Retinal pigment epithelial cell (primary cell): ENCODE data around the gene ECT2L.

Experiments
- DNase-seq: peaks from one replicate; pipeline ENCODE4 v3.0.0-alpha.2; 2010; ENCODE audit warnings: low read depth
- H3K4me3 ChIP-seq: 2 replicates; pipeline ENCODE4 v1.5.1; 2011; ENCODE audit warnings: mild to moderate bottlenecking, low read length, control low read depth, moderate library complexity
- TF ChIP-seq, protein P1 (sequence below): conservative IDR thresholded peaks from 2 replicates; pipeline ENCODE4 v1.5.1; 2011; ENCODE audit warnings: low read depth, low read length, control low read depth, inconsistent platforms

ECT2L gene

GRCh38 chr6:138873191-138873590 lies 77.3 kb downstream of the ECT2L start:
- no peak overlapping the region for H3K4me3 ChIP-seq
- TF ChIP-seq, protein P1, sequence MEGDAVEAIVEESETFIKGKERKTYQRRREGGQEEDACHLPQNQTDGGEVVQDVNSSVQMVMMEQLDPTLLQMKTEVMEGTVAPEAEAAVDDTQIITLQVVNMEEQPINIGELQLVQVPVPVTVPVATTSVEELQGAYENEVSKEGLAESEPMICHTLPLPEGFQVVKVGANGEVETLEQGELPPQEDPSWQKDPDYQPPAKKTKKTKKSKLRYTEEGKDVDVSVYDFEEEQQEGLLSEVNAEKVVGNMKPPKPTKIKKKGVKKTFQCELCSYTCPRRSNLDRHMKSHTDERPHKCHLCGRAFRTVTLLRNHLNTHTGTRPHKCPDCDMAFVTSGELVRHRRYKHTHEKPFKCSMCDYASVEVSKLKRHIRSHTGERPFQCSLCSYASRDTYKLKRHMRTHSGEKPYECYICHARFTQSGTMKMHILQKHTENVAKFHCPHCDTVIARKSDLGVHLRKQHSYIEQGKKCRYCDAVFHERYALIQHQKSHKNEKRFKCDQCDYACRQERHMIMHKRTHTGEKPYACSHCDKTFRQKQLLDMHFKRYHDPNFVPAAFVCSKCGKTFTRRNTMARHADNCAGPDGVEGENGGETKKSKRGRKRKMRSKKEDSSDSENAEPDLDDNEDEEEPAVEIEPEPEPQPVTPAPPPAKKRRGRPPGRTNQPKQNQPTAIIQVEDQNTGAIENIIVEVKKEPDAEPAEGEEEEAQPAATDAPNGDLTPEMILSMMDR: no peak
- no peak for DNase-seq

GRCh38 chr6:138882369-138883017 lies 86.6 kb downstream of the ECT2L start:
- TF ChIP-seq, protein P1: no peak
- no peak for DNase-seq
- H3K4me3 ChIP-seq: no peak overlapping the region

GRCh38 chr6:138885156-138885819 lies 89.4 kb downstream of the ECT2L start:
- no peak for DNase-seq
- TF ChIP-seq, protein P1: no peak
- no peak overlapping the region for H3K4me3 ChIP-seq

DNA sequence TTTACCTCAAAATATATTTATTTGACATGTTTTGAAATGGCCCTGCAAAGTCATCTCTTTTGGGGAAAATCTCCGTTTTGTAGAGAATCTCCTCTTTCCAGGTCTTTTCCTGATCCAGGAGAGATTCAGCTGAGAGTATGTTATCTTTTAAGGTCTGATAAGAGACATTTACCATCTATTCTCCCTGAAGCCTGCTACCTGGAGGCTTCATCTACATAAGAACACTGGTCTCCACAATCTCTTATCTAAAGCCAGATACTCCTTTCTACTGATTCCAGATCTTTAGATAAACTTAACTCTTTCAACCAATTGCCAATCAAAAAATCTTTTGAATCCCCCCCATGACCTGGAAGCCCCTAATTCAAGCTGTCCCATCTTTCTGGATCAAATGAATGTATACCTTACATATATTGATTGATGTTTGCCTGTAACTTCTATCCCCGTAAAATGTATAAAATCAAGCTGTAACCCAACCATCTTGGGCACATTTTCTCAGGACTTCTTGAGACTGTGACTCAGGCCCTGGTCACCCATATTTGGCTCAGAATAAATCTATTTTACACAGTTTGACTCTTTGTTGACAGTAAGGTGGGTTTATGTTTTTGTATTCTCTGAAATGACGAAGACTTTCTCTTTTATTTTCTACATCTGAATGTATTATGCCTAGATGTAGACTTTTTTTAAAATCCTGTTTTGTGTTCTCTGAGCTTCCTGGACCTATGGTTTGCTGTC lies 95.5 kb downstream of the ECT2L start:
- TF ChIP-seq, protein P1: no peak
- H3K4me3 ChIP-seq: no peak overlapping the region
- DNase-seq: no peak

DNA sequence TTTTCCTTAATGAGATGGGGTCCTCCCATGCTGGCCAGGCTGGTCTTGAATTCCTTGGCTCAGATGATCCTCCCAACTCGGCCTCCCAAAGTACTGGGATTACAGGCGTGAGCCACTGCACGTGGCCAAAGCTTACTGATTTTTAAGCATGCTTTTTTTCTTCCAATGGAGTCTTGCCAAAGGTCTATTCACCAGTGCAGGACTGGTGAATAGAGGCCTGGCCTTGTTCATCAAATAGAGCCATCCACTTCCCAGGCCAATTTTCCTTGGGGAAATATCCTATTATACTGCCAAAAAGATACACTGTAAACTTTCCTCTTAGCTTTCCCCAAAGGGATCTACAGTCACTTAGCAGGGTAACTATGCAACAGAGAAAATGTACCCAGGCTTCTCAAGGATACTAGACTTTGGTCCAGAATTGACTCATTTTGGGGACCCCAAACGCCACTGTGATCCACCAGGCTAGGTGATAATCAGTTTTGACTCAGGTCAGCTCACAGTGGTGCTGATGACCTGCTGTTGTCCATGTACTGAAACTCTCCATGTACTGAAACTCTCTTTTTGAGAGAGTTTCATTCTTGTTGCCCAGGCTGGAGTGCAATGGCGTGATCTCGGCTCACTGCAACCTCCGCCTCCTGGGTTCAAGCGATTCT lies 100.3 kb downstream of the ECT2L start:
- no peak for DNase-seq
- H3K4me3 ChIP-seq: no peak overlapping the region
- TF ChIP-seq, protein P1: no peak

GRCh38 chr6:138897031-138897430 lies 101.1 kb downstream of the ECT2L start:
- no peak overlapping the region for H3K4me3 ChIP-seq
- no peak for DNase-seq
- TF ChIP-seq, protein P1: no peak
